LNCaP clone FGC (cell line): Measurements from ENCODE around the gene KRT6B.

Experiments used
- DNase-seq: peaks from one replicate; pipeline ENCODE4 v3.0.0-alpha.2; 2011; ENCODE audit warnings: low read depth
- H3K4me3 ChIP-seq: 2 replicates; pipeline ENCODE4 v1.5.1; 2011; ENCODE audit warnings: mild to moderate bottlenecking, low read depth, low read length, control low read depth
- TF ChIP-seq, protein P1 (sequence below): IDR thresholded peaks from 2 replicates; pipeline ENCODE4 v1.5.1; 2012; ENCODE audit warnings: mild to moderate bottlenecking; ENCODE audit not compliant: control insufficient read depth, insufficient read depth; ENCODE audit errors: extremely low read depth

Gene KRT6B

GRCh38 chr12:52487211-52487610 is 35.3 kb upstream of the KRT6B start:
- DNase-seq = no peak
- no peak overlapping the region for H3K4me3 ChIP-seq
- TF ChIP-seq, protein P1, sequence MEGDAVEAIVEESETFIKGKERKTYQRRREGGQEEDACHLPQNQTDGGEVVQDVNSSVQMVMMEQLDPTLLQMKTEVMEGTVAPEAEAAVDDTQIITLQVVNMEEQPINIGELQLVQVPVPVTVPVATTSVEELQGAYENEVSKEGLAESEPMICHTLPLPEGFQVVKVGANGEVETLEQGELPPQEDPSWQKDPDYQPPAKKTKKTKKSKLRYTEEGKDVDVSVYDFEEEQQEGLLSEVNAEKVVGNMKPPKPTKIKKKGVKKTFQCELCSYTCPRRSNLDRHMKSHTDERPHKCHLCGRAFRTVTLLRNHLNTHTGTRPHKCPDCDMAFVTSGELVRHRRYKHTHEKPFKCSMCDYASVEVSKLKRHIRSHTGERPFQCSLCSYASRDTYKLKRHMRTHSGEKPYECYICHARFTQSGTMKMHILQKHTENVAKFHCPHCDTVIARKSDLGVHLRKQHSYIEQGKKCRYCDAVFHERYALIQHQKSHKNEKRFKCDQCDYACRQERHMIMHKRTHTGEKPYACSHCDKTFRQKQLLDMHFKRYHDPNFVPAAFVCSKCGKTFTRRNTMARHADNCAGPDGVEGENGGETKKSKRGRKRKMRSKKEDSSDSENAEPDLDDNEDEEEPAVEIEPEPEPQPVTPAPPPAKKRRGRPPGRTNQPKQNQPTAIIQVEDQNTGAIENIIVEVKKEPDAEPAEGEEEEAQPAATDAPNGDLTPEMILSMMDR = no peak

DNA sequence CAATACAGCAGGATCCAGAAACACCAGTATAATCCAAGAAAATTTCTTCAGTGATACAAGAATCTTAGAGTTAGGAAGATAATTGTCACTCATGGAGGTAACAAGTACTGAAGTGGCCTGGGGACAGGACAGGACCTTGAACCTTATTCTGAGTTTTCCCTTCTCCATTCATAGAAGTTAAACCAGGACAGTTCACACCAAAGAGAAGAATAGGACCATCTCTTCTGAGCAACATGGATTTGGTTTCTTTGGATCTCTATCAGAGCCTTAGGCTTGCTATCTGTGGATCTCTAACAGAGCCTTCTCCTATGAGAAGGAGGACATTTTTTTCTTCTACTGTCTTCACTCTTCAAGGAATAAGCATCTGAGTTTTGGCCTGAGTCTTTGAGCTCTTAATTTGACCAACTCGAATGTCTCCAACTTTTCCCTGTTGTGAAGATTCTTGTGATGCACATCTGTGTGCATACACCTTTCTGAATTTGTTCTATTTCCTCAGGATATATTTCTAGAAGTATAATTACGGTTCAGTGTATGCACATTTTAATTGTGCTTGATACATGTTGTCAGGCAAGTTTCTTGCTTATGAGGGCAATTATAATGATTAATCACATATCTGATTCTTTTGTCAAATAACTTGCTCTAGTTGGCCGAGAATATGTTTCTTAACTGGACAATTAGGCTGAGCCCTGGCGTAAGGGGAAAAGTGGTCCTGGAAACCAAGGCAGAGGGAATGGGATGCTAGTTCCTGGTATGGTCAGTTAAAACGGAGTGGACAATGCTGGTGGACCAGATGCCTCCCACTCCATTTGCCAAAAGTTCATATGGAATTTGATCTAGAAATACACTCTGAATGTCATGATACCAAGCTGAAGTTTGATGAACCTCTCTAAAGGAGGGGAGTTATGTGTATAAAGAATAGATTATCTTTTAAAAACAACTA is 34.5 kb upstream of the KRT6B start:
- TF ChIP-seq, protein P1 = no peak
- DNase-seq = no peak
- no peak overlapping the region for H3K4me3 ChIP-seq

- TF ChIP-seq, protein P1 = no peak
- H3K4me3 ChIP-seq = no peak overlapping the region
- no peak for DNase-seq
These were observed 28.1 kb upstream of the KRT6B start for GRCh38 chr12:52480073-52480472.

- TF ChIP-seq, protein P1 = no peak
- no peak overlapping the region for H3K4me3 ChIP-seq
These were observed 25.7 kb upstream of the KRT6B start for GRCh38 chr12:52477651-52478050.

GRCh38 chr12:52474212-52474611 is 22.3 kb upstream of the KRT6B start:
- no peak for DNase-seq
- H3K4me3 ChIP-seq = no peak overlapping the region
- TF ChIP-seq, protein P1 = no peak

More at GRCh38 chr12:52477651-52478050, 25.7 kb upstream of the KRT6B start:
- no peak for DNase-seq

DNA sequence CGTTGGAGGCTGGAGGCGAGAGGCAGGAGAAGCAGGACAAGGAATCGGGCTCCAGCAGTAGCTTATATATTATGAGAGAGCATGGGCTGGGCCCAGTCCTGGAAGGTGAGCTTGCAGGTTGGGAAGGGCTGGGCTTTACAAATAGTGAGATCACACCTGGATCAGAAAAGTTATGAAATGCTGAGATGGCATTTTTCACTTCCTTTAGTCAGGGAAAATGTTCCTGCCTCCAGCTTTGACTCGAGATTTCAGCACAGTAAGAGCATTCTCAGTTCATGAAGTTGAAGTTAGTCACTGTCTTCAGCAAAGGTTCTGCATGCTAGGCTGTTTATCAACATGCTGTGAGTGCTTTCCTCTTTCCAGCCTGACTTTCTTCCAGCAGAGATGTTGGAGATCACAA is 21.8 kb upstream of the KRT6B start, which contains the start of gene KRT6C:
KRT6C (minus strand) TSS at position 38 of the 400 bp plus-strand sequence. CDS start 68 bp downstream, outside the sequence.
- DNase-seq = no peak
- H3K4me3 ChIP-seq = no peak within 1 kb of the TSS
- TF ChIP-seq, protein P1 = no peak

DNA sequence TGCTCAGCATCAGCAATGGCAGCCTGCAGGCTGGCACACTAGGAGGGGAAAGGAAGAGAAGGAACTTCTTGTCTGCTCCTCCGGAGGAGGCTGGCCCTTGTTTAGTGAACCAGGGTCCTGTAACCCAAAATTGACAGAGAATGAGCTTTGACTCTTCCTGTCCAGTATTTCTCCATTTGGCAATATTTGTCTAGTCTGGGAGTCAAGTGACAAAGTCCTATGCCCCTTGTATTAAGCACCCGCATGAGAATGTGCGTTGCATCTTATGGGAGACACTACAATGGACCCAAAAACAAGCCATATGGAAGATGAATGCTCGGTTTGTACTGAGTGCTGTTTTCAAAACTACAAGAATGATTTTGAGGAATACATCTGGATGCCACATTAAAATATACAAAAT is 17.9 kb upstream of the KRT6B start:
- no peak overlapping the region for H3K4me3 ChIP-seq
- DNase-seq = no peak
- TF ChIP-seq, protein P1 = no peak
